ENCODE measurements around the gene PHETA1.

DNA sequence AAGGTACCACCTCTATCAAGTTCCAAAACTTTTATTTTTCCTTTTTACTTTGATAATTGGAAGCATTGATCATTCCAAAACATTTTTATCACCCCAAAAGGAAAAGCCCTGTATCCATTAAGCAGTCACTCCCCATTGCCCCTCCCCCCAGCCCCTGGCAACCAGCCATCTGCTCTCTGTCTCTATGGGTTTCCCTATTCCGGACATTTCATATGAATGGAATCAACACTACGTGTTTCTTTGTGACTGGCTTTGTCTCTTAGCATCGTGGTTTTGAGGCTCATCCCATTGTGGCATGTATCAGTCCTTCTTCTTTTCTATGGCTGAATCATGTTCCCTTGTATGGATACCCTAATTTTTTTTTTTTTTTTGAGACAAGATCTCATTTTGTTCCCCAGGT, 18.0 kb upstream of the PHETA1 start:
- TF ChIP-seq, protein P1, sequence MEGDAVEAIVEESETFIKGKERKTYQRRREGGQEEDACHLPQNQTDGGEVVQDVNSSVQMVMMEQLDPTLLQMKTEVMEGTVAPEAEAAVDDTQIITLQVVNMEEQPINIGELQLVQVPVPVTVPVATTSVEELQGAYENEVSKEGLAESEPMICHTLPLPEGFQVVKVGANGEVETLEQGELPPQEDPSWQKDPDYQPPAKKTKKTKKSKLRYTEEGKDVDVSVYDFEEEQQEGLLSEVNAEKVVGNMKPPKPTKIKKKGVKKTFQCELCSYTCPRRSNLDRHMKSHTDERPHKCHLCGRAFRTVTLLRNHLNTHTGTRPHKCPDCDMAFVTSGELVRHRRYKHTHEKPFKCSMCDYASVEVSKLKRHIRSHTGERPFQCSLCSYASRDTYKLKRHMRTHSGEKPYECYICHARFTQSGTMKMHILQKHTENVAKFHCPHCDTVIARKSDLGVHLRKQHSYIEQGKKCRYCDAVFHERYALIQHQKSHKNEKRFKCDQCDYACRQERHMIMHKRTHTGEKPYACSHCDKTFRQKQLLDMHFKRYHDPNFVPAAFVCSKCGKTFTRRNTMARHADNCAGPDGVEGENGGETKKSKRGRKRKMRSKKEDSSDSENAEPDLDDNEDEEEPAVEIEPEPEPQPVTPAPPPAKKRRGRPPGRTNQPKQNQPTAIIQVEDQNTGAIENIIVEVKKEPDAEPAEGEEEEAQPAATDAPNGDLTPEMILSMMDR (IDR thresholded peaks at IDR 0.05; ENCODE audit: extremely low read depth in 1 of 2, insufficient read depth in 1 of 2, low read depth in 1 of 2, low read length in 2 of 2), result no peak
- TF ChIP-seq POLR2A (IDR thresholded peaks at IDR 0.05; ENCODE audit: low read depth, low read length) (no peak), FOS (IDR thresholded peaks at IDR 0.05; ENCODE audit: borderline replicate concordance, insufficient read depth, low read length) (no peak), EZH2 (IDR thresholded peaks at IDR 0.05; ENCODE audit: borderline replicate concordance, low read depth, low read length, severe bottlenecking) (no peak), POLR2AphosphoS5 (IDR thresholded peaks at IDR 0.05; ENCODE audit: insufficient read depth, low read depth, low read length) (no peak), GATA2 (IDR thresholded peaks at IDR 0.05; ENCODE audit: insufficient read depth, insufficient read length, low read depth, low read length) (no peak), JUN (IDR thresholded peaks at IDR 0.05; ENCODE audit: borderline replicate concordance, insufficient read depth, insufficient read length, low read depth) (no peak)
- TF ChIP-seq, protein P2, sequence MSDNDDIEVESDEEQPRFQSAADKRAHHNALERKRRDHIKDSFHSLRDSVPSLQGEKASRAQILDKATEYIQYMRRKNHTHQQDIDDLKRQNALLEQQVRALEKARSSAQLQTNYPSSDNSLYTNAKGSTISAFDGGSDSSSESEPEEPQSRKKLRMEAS (IDR thresholded peaks at IDR 0.05; ENCODE audit: insufficient read depth, insufficient read length), result no peak

Data from endothelial cell of umbilical vein (primary cell).